B cell (primary cell): Measurements from ENCODE around the gene EIF2AK2.

Source experiments
- CTCF ChIP-seq: fragments of 200-600 bp; IDR thresholded peaks from one replicate; pipeline ENCODE4 v1.8.0; 2022; ENCODE audit warnings: antibody characterized with exemption, mild to moderate bottlenecking
- EZH2 ChIP-seq: IDR thresholded peaks from 2 replicates; pipeline ENCODE4 v1.6.1; 2012; ENCODE audit warnings: borderline replicate concordance, low read depth, mild to moderate bottlenecking, moderate library complexity, low read length; ENCODE audit not compliant: insufficient read depth, poor library complexity, severe bottlenecking

GRCh38 chr2:37156071-37156856 lies 516 bp downstream of the EIF2AK2 start:
- TF ChIP-seq CTCF = no peak
- no peak for TF ChIP-seq EZH2
